MM.1S (cell line): ENCODE results near the gene MYADM.

Source experiments
- DNase-seq: peaks from one replicate; pipeline ENCODE4 v3.0.0-alpha.2; 2015
- H2AFZ ChIP-seq: fragments of 300-600 bp; sonication (generic); 2 replicates; pipeline ENCODE4 v1.6.0; 2016; ENCODE audit warnings: antibody characterized with exemption, low read length
- H3F3A ChIP-seq: fragments of 300-600 bp; sonication (generic); 2 replicates; pipeline ENCODE4 v1.6.1; 2016; ENCODE audit warnings: mild to moderate bottlenecking, antibody characterized with exemption, low read length, moderate library complexity, mixed read lengths; ENCODE audit not compliant: insufficient read depth
- H3K27ac ChIP-seq: fragments of 300-600 bp; sonication (generic); 2 replicates; pipeline ENCODE4 v1.5.1; 2016; ENCODE audit warnings: mild to moderate bottlenecking, low read length
- H3K27me3 ChIP-seq: fragments of 300-600 bp; sonication (generic); replicated peaks from 2 replicates; pipeline ENCODE4 v1.6.0; 2016; ENCODE audit warnings: low read length; ENCODE audit not compliant: insufficient read depth
- H3K36me3 ChIP-seq: fragments of 300-600 bp; sonication (generic); replicated peaks from 2 replicates; pipeline ENCODE4 v1.6.1; 2016; ENCODE audit warnings: mild to moderate bottlenecking, low read length, mixed read lengths; ENCODE audit not compliant: insufficient read depth
- H3K4me1 ChIP-seq: fragments of 300-600 bp; sonication (generic); 2 replicates; pipeline ENCODE4 v1.6.1; 2016; ENCODE audit warnings: low read length, mixed read lengths
- H3K4me2 ChIP-seq: fragments of 300-600 bp; sonication (generic); 2 replicates; pipeline ENCODE4 v1.6.0; 2016; ENCODE audit warnings: low read depth, low read length
- H3K4me3 ChIP-seq: fragments of 300-600 bp; sonication (generic); 2 replicates; pipeline ENCODE4 v1.5.1; 2016; ENCODE audit warnings: low read length, mixed read lengths
- H3K79me2 ChIP-seq: fragments of 300-600 bp; sonication (generic); 2 replicates; pipeline ENCODE4 v1.6.1; 2016; ENCODE audit warnings: mixed run types, low read length, mixed read lengths
- H3K9ac ChIP-seq: fragments of 300-600 bp; sonication (generic); 2 replicates; pipeline ENCODE4 v1.6.1; 2016; ENCODE audit warnings: low read length, mixed read lengths
- H3K9me2 ChIP-seq: fragments of 300-600 bp; sonication (generic); replicated peaks from 2 replicates; pipeline ENCODE4 v1.6.1; 2016; ENCODE audit warnings: mild to moderate bottlenecking, low read length, mixed read lengths; ENCODE audit not compliant: insufficient read depth
- H3K9me3 ChIP-seq: fragments of 300-600 bp; sonication (generic); replicated peaks from 2 replicates; pipeline ENCODE4 v1.6.1; 2016; ENCODE audit warnings: mild to moderate bottlenecking, low read length, mixed read lengths; ENCODE audit not compliant: insufficient read depth
- H4K20me1 ChIP-seq: fragments of 300-600 bp; sonication (generic); 2 replicates; pipeline ENCODE4 v1.6.1; 2016; ENCODE audit warnings: mild to moderate bottlenecking, low read length, moderate library complexity, mixed read lengths; ENCODE audit not compliant: insufficient read depth
- EZH2 ChIP-seq: fragments of 300-600 bp; sonication (generic); optimal IDR thresholded peaks from 2 replicates; pipeline ENCODE3; 2017; ENCODE audit warnings: low read depth, mild to moderate bottlenecking, antibody characterized with exemption, low read length, mixed read lengths
- EZH2phosphoT487 ChIP-seq: fragments of 300-600 bp; sonication (generic); IDR thresholded peaks from 2 replicates; pipeline ENCODE4 v1.6.1; 2018; ENCODE audit warnings: antibody characterized with exemption, low read length
- TF ChIP-seq, protein P1 (sequence below): fragments of 300-600 bp; sonication (generic); IDR thresholded peaks from 2 replicates; pipeline ENCODE4 v1.5.1; 2016; ENCODE audit warnings: antibody characterized with exemption, low read length, mixed read lengths

MYADM gene

DNA sequence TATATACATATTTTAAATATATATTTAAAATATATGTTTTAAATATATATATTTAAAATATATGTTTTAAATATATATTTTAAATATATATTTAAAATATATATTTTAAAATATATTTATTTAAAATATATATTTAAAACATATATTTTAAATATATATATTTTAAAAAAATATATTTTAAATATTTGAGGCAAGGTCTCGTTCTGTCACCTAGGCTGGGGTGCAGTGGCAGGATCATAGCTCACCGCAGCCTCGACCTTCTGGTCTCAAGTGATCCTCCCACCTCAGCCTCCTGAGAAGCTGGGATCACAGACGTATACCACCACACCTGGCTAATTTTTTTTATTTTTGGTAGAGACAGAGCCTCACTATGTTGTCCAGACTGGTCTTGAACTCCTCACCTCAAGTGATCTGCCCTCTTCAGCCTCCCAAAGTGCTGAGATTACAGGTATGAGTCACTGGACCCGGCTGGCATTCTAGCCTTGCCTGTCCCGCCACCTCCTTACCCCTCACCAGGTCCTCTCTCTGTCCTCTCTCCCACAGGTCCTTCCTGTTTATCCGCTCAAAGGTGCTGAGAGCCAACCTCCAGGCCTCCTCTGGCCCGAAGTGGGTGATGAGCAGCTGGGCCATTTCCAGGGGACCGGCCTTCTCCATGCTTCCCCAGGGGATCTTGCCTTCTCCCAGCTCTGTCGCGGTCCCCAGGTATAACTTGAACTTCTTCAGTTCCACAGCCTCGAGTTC lies 44.1 kb upstream of the MYADM start:
- no peak overlapping the region for H3K4me2 ChIP-seq
- no peaks in the 10 kb centered on the region for H3F3A ChIP-seq
- no peak overlapping the region for H2AFZ ChIP-seq
- no peaks in the 10 kb centered on the region for H3K79me2 ChIP-seq
- H3K9ac ChIP-seq: no peak overlapping the region
- no peaks in the 10 kb centered on the region for H4K20me1 ChIP-seq
- no peaks in the 10 kb centered on the region for H3K4me1 ChIP-seq
- H3K27ac ChIP-seq: no peak overlapping the region
- H3K27me3 ChIP-seq: peaks cover 6% of the 10 kb centered on the region
- H3K4me3 ChIP-seq: no peak overlapping the region
- H3K36me3 ChIP-seq: no peaks in the 10 kb centered on the region
- TF ChIP-seq, protein P1, sequence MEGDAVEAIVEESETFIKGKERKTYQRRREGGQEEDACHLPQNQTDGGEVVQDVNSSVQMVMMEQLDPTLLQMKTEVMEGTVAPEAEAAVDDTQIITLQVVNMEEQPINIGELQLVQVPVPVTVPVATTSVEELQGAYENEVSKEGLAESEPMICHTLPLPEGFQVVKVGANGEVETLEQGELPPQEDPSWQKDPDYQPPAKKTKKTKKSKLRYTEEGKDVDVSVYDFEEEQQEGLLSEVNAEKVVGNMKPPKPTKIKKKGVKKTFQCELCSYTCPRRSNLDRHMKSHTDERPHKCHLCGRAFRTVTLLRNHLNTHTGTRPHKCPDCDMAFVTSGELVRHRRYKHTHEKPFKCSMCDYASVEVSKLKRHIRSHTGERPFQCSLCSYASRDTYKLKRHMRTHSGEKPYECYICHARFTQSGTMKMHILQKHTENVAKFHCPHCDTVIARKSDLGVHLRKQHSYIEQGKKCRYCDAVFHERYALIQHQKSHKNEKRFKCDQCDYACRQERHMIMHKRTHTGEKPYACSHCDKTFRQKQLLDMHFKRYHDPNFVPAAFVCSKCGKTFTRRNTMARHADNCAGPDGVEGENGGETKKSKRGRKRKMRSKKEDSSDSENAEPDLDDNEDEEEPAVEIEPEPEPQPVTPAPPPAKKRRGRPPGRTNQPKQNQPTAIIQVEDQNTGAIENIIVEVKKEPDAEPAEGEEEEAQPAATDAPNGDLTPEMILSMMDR: no peak
- TF ChIP-seq EZH2phosphoT487: no peak
- no peak for TF ChIP-seq EZH2
- DNase-seq: no peak
- H3K9me3 ChIP-seq: no peaks in the 10 kb centered on the region
- H3K9me2 ChIP-seq: no peaks in the 10 kb centered on the region

- H3K9me2 ChIP-seq: no peaks in the 10 kb centered on the region
- no peak for TF ChIP-seq EZH2
- no peak for TF ChIP-seq EZH2phosphoT487
- TF ChIP-seq, protein P1: no peak
- no peak for DNase-seq
- H4K20me1 ChIP-seq: no peaks in the 10 kb centered on the region
- H3F3A ChIP-seq: no peaks in the 10 kb centered on the region
- no peak within 1 kb of the TSS for H3K4me3 ChIP-seq
- no peak within 1 kb of the TSS for H2AFZ ChIP-seq
- H3K9me3 ChIP-seq: no peaks in the 10 kb centered on the region
- no peaks in the 10 kb centered on the region for H3K4me1 ChIP-seq
- H3K4me2 ChIP-seq: no peak within 1 kb of the TSS
- no peaks in the 10 kb centered on the region for H3K36me3 ChIP-seq
- H3K9ac ChIP-seq: no peak within 1 kb of the TSS
- H3K79me2 ChIP-seq: no peaks in the 10 kb centered on the region
- H3K27ac ChIP-seq: no peak within 1 kb of the TSS
- peaks cover 6% of the 10 kb centered on the region for H3K27me3 ChIP-seq
Observed at GRCh38 chr19:53824134-53824611, 43.5 kb upstream of the MYADM start, which contains the start of gene NLRP12. Gene NLRP12, minus strand, starts transcription at chr19:53824314. Its CDS starts 140 bp downstream, at chr19:53824174.

GRCh38 chr19:53826876-53827275 lies 40.8 kb upstream of the MYADM start:
- no peaks in the 10 kb centered on the region for H3K36me3 ChIP-seq
- H3K4me2 ChIP-seq: no peak overlapping the region
- no peak overlapping the region for H3K27ac ChIP-seq
- no peaks in the 10 kb centered on the region for H3K9me2 ChIP-seq
- TF ChIP-seq, protein P1: no peak
- no peak for TF ChIP-seq EZH2phosphoT487
- no peak for TF ChIP-seq EZH2
- no peaks in the 10 kb centered on the region for H4K20me1 ChIP-seq
- peaks cover 6% of the 10 kb centered on the region for H3K27me3 ChIP-seq
- H3K9ac ChIP-seq: no peak overlapping the region
- no peak overlapping the region for H3K4me3 ChIP-seq
- H3K4me1 ChIP-seq: no peaks in the 10 kb centered on the region
- no peak for DNase-seq
- no peaks in the 10 kb centered on the region for H3K9me3 ChIP-seq
- H2AFZ ChIP-seq: no peak overlapping the region
- no peaks in the 10 kb centered on the region for H3K79me2 ChIP-seq
- no peaks in the 10 kb centered on the region for H3F3A ChIP-seq
